GM18861 (cell line): ENCODE measurements around the gene TEX48.

ENCODE experiments used
- ATAC-seq: cut with Tn5 transposase; IDR thresholded peaks from one replicate; pipeline ENCODE4 v1.9.1; 2021; ENCODE audit not compliant: unreplicated experiment

The TEX48 gene, protein sequence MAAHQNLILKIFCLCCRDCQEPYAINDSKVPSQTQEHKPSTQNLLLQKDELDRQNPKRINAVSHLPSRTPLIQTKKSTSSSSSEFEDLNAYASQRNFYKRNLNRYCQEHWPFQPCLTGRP

DNA sequence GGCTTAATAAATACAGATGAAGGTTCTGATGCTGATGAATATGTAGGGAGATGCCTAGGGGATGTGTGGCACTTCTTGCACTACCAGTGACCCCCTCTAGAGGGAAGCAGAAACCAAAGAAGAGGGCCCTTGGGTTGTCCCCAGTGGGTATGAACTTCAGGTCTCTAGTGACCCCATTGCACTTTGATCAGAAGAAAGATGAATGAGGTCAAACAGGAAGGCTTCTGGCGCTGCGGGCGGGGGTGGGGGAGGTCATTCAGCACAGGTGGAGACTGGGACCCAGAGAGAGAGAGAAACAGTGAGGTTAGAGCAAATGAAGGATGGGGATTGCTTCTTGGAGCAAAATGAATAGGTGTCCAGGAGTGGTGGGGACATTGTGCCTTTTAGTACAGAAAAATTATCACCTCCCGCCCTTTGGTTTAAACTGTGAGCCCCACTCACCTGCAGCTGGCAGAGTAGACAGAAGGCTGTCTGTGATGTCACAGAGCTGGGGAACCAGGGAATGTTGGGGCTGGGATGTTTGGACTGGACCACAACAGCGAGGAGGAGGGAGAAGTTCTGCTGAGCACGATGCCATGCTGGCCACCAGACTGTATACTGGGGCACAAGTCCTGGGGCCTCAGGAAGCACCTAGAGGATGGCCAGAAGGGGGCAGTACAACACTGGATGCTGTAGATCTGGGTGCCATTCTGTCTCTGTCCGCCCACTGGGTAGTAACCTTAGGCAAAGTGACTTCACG is at the start of gene TEX48:
TSS of gene TEX48 (minus strand) at position 599 of the 739 bp plus-strand sequence. CDS start 10,469 bp downstream, outside the sequence.
- ATAC-seq = peak; percentile 54

DNA sequence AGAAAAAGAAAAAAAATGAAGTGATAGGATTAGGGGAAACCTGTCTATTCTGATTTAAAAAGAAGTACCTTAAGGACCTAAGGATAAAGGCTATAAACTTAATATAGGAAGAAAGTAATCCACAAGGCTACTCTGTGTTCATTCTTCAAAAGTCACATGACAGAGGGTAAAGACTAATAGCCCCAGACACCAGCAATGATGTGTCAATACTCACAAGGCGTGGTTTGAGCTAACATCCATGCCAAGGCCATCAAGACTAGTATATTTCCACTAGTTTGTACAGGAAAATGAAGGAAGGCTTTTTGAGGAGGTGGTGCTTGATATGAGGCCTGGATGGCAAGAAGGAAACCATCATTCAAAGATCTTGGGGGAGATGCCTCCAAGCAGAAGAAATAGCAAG is 49.7 kb upstream of the TEX48 start:
- no peak for ATAC-seq

DNA sequence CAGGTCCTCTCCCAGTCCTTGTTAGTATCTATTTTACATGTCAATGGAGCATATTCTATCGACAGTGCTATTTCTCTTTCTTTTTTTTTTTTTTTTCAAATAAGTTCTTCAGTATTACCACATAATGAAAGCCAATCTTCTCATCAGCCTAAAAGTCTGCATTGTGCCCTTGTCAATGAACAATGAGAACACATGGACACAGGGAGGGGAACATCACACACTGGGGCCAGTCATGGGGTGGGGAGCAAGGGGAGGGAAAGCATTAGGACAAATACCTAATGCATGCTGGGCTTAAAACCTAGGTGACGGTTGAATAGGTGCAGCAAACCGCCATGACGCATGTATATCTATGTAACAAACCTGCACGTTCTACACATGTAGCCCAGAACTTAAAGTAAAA is 47.7 kb upstream of the TEX48 start:
- ATAC-seq = no peak

DNA sequence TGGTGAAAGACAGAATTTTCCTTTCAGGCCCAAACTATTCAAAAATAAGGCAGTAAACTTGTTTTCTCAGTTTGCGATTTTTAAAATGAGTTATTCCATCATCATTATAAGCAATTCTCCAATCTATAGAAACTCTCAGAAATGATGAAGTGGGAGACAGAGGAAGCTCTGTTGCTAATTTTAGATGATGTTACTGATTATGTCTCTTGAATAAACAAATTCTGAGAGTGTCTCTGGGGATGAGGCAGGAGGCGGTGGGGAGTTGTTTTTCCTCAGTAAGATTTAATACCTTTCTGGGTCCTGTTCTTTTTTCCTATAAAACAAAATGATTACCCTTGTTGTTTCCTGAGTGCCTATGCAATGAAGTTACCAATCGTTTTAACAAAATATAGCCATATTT is 43.9 kb upstream of the TEX48 start:
- ATAC-seq = no peak

DNA sequence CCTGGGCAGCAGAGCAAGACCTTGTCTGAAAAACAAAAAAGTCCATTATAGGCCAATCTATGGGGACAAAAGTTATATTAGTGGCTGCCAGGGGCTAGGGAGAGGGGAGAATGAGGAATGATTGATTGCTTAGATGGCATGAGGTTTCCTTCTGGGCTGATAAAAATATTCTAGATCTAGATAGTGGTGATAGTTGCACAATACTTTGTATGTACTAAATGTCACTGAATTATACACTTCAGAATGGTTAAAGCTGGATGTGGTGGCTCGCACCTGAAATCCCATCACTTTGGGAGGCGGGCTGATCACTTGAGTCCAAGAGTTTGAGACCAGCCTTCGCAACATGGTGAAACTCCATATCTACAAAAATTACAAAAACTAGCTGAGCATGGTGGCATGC is 42.8 kb upstream of the TEX48 start:
- ATAC-seq = no peak

DNA sequence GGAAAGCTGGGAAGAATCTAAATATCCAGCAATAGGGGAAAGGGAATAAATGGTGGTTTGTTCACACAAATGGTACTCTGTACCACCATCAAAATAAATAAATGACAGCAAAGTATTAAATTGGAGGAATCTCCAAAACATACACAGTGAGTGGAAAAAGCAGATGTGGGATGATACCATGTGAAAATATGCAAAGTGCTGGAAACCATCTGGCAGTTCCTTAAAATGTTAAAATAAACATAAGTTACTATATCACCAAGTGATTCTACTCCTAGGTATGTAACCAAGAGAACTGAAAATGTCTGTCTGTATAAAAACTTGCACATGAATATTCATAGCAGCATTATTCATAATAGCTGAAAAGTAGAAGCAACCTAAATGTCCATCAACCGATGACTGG is 41.9 kb upstream of the TEX48 start:
- no peak for ATAC-seq

DNA sequence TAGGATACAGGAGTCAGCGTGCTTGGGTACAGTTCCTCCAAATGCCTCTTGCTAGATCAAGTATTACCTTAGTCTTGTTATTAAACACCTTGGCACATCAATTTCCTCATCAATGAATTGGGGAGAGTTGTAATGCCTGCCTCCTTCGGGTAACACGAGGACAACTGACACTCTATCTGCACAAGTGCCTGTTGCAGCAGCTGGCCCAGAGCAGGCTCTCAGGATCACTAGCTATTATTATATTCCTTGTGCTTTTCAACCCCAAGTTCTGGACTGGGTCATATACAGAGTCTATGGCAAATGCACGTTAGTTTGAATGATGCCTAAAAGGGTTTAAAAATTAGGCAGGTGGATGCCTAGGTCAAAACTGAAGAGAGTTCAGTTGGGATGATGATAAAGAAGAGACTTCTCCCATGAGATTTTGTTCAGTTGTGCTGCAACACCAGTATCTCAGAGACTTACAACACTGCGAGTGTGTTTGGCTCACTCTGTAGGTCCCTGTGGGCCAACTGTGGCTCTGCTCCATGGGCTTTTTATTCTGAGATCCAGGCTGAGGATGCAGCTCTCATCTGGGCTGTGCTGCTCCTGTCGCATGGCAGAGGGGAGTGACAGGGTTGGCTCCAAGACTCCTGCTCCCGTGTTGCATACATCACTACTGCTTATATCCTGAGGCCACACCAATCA is 41.1 kb upstream of the TEX48 start:
- no peak for ATAC-seq

DNA sequence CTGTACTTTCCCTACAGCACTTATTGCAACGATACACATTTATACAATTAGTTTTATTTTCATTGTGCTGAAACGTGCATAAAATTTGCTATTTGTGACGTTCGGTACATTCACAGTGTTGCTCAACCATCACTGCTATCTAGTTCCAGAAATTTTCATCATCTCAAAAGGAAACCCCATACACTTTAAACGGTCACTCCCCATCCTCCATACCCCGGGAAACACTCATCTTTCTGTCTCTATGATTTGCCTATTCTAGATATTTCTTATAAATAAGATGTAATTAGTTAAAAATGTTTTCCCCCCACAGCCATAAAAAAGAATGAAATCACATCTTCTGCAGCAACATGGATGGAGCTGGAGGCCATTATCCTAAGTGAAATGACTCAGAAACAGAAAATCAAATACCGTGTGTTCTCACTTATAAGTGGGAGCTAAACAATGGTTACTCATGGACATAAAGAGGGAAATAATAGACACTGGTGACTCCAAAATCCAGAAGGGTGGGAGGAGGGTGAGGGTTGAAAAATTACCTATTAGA is 40.2 kb upstream of the TEX48 start:
- no peak for ATAC-seq

DNA sequence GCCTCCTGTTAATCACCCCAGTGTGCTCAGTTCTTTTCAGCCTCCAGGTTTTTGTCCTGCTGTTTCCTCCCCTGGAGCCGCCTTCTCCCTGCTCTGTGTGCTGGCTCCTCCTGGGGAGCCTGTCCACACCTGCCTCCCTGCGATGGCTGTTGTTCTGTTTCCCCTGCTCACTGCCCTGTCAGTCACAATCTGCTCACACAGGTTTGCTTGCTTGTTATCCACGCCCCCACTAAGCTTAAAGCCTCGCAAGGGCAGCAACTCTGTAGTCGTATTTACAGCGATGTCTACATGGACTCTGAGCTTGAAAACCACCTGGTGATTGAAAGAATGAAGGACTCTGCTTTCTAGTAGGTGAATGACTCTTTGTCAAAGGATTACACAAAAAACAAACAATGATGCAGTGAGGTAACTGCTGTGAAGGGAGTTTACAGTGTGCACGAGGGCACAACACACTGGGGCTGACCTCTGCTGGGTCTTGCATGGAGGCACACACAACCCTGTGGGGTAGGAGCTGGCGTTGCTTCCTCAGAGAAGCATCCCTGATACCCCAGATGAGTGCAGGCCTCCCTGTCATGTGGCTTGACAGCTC is 39.6 kb upstream of the TEX48 start:
- ATAC-seq = no peak

DNA sequence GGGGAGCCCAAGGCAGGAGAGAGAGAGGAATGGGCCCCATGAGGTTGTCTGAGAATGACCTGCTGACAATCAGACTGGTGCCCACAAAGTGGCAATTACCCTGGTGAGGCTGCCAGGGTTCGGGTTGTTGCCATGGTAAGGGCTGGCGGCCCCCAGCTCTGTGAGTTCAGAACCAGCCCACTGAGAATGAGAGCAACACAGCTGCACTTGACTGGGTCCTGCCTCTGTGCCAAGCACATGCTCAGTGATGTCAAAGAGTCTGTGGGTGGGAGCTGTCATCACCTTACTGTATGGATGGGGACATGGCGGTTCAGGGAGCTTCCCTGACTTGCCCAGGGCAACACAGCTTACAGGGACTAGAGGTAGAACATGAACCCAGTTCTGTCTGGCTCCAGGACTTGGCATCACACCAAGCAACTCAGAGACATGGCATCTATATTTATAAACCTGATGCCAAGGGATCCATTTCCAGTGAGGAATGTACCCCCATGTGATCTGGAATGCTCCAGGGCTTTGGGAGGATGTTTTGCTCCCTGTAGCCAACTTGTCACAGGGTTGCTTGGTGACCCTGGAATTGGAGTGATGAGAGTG is 38.2 kb upstream of the TEX48 start:
- ATAC-seq = no peak

DNA sequence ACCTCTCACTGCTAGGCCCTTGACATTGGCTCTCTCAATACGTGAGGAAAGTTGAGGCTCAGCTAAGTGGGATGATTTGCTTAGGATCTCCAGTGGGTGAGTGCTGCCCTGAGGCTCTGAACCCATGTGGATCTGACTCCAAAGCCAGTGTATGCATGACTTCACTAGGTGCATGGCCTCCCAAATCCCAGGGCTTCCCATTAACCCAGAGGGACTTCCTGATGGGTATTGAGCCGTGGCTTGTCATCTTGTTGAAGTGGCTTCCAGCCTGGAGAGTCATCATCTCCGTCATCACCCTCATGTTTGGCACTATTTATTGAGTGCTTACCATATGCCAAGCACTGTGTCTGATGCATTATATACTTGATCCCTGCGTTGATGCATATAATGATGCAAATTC is 37.3 kb upstream of the TEX48 start:
- no peak for ATAC-seq

DNA sequence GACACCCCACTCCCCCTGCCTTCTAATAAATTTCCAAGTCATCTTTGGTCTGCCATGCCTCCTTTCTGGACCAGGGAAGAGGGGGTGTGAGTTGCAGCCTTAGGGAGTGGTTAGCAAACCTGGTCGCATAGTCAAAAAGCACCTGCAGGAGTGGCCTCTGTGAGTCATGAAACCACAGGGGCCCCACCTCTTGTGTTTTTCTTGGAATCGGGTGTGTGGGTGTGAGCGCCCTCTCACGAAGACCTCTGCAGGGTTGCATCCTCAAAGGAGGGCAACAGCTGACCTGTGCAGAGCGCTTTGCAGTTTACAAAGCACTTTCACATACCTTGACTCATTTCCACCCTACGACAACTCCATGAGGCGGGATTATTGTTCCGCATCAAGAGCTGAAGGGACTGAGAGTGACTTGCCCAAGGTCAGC is 36.8 kb upstream of the TEX48 start:
- ATAC-seq = no peak

DNA sequence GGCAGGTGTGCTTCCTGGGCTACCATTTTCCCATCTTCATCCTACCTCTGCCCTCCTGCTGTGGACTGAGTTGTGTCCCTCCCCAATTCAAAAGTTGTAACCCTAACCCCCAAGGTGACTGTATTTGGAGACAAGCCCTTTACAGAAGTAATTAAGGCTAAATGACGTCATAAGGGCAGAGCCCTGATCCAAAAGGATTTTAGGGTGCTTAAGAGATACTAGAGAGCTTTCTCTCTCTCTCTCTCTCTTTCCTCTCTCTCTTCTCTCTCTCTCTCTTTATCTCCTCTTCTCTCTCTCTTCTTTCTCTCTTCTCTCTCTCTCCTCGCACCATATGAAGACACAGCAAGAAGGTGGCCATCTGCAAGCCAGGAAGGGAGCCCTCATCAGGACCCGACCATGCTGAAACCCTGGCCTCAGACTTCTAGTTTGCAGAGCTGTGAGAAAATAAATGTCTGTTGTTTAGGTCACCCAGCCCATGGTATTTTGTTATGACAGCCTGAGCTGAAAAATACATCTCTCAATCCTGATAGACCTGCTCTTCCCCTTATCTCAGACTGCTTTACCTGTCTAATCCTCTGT is 36.0 kb upstream of the TEX48 start:
- no peak for ATAC-seq

DNA sequence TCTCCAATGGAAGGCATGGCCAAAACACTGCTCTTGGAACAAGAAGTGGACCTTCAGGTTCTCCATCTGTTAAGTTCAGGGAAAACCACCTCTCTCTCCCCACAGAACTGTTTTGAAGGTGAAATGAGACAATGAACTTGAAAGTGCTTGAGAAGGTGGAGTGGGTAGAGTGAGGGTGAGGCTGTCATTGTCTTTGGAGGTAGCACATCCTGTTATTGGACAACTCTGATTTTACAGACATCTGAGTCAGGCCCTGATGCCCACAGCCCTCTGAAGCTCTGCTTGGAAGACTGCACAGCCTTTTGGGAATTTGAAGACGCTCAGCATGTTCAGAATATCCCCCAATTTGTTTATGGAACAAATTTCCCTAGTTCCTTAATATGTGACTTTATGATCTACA is 27.6 kb upstream of the TEX48 start:
- no peak for ATAC-seq

DNA sequence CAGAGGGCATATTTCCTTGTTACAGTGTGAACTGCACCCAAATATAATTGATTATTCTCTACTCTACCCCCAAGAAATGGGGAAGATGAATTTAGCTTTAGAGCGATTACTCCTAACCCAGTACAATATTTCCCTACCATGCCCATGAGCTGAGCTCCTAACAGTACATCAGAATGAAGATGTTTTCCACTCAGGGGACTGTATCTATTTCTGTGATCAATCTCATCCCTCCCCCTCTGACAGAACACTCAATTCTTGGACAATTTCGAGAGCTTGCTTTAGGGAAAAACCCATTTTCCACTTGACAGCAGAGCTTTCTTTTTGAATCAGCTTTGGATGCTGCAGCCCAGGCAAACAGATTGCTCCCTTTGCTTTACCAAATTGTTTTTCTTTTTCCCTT is 24.7 kb upstream of the TEX48 start:
- ATAC-seq = no peak

DNA sequence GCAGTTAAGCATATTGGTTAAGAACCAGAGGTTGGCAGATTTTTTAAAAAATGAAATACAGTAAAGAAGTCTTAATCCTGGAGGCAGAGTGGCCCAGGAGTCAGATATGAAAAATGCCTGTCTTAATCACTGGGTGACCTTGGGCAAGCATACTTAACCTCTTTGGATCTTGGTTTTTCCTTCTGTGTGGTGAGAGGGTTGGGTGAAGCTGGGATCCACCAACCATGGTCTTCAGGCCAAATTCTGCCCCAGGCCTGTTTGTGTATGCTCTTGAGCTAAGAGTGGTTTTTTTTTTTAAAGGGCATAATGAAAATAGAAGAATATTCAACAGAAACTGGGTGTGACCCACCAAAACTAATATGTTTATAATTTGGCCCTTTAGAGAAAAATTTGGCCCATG is 20.0 kb upstream of the TEX48 start:
- no peak for ATAC-seq

DNA sequence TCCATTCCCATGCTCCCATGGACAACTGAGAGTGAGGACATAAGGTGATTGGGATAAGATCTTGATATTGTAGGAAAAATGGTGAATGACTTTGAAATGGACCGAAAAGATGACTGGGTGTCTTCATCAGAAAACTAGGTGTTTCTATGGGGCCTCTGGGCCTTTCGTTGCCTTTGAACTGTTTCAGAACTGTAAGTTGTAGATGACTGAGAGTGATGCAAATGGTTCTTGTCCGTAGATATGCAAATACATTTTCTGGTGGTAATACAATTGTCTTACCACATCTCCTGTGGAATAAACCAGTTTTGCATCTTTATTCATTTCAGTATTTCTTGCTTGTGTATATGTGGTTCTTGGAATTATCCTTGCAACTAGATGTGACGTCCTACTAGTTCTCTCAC is 16.0 kb upstream of the TEX48 start:
- peak; percentile 38 for ATAC-seq

DNA sequence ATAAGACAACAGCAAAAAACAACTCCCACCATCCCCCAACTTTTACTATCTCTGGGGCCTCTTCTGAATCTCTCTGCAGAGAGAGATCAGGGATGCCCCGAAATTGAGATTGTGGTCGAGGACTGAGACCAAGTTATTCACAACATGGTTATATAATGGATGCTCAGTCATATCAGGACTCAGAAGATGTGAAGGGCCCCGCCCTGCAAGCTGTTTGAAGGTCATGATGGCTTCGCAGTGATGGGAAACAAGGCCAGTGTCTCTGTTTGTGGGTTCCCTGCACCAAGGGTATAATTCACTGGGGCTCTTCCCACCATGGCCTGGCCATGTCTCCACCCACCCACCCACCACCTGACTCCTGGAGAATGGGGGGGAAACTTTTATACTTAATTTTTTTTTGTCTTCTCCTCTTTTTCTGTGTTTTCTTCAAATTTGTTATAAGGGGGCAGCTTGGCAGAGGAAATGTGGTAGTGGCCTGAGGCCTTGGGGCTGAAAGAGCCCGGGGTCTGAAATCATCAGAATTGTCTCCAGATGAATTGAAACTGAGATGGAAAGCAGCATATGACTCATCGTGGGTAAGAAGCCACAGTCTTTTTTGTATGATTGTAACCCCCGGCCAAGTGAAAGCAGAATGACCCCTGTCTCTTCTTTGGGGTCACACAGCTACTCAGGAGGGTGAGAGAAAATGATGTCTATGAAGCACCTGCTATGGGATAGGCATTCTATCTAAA is 15.0 kb upstream of the TEX48 start:
- ATAC-seq = peak; percentile 69

DNA sequence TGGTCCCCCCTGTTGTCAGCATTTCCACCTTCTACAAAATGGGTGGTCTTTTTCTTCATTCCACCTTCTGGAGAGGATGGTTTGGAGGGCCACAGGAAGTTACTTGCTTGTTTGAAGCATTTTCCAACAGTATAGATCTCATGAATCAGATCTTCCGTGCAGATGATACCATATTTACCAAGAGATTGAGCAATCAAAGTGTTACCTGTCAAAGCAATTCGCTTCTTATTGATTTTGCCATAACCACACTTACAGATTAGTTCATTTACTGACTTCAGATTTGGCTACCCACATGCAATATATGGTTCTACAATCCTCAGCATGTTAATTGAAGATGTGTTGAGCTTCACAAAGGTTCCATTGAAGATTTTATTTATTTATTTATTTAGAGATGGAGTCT is 14.0 kb upstream of the TEX48 start:
- ATAC-seq = no peak

DNA sequence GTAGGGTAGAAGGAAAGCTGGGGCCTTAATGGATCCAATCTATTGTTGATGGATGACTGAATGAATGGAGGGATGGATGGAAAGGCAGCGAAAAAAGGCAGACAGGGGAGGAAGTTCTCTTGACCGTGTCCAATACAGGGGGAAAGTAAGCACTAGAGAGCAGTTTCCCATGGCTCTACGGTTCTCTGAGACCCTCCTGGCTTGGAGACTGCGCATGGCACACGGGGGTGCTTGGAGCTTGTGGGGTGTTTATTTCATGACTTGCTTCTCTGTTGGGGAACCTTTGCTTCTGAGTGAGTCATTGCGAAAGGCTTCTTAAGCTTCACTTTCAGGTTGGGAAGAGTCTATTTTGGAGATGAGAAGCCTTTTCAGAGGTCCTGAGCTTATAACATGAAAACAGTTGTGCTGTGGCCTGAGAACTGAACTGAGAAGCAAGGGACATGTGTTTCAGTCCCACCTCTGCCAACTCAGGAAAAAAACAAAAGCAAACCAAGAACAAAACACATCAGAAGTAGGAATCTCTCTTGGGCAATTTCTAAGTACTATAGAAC is 12.8 kb upstream of the TEX48 start:
- ATAC-seq = peak; percentile 26
